Cardiac fibroblast (primary cell): ENCODE data around the gene PRKD3.

Experiments
- DNase-seq, 2 donors: peaks; one replicate each; pipeline versions ENCODE4 v3.0.0 to v3.0.0-alpha.2; 2010; ENCODE audit warnings: low read depth in 2 of 2
- H3K4me3 ChIP-seq, 2 donors: replicated peaks in 1 of 2; 1 replicate in 1 of 2; 2 replicates in 1 of 2; pipeline ENCODE4 v1.5.1; 2011; ENCODE audit warnings: low read depth in 2 of 2, low read length in 2 of 2, mild to moderate bottlenecking in 2 of 2, moderate library complexity in 1 of 2
- TF ChIP-seq, protein P1 (sequence below): IDR thresholded peaks from one replicate; pipeline ENCODE4 v1.5.1; 2011; ENCODE audit warnings: low read depth, mild to moderate bottlenecking, low read length, inconsistent platforms

PRKD3 gene

GRCh38 chr2:37324786-37325624 is at the start of gene PRKD3:
Gene PRKD3, minus strand, starts transcription at chr2:37324833. Its CDS starts 8,309 bp downstream, at chr2:37316524.
- H3K4me3 ChIP-seq, result peak within 1 kb of the TSS; percentile 67 to 82
- peak; percentile 47 to 57 for DNase-seq
- TF ChIP-seq, protein P1, sequence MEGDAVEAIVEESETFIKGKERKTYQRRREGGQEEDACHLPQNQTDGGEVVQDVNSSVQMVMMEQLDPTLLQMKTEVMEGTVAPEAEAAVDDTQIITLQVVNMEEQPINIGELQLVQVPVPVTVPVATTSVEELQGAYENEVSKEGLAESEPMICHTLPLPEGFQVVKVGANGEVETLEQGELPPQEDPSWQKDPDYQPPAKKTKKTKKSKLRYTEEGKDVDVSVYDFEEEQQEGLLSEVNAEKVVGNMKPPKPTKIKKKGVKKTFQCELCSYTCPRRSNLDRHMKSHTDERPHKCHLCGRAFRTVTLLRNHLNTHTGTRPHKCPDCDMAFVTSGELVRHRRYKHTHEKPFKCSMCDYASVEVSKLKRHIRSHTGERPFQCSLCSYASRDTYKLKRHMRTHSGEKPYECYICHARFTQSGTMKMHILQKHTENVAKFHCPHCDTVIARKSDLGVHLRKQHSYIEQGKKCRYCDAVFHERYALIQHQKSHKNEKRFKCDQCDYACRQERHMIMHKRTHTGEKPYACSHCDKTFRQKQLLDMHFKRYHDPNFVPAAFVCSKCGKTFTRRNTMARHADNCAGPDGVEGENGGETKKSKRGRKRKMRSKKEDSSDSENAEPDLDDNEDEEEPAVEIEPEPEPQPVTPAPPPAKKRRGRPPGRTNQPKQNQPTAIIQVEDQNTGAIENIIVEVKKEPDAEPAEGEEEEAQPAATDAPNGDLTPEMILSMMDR, result no peak

- TF ChIP-seq, protein P1, result no peak
- no peak for DNase-seq
- no peak overlapping the region for H3K4me3 ChIP-seq
Measured at GRCh38 chr2:37372000-37372399, 47.4 kb upstream of the PRKD3 start.

GRCh38 chr2:37370666-37371065 is 46.0 kb upstream of the PRKD3 start:
- TF ChIP-seq, protein P1, result no peak
- H3K4me3 ChIP-seq, result no peak overlapping the region
- DNase-seq, result no peak

DNA sequence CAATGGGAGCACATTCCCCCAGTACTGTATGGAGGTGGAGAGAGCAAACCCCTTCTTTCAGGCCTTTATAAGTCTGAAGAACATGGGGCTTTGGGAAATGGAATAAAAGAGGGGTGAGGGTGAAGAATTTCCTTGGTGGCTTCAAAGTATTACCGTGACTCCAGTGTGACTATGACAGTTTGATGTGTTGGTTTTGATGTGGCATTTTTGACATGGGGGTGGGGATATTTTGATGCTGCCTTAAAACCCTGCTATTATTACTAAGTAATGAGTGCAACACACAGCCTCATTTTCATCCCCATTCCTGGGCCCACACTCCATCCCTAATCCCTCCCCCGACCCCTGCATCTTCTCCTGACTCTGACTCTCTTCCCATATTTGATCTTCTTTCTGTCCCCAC is 43.4 kb upstream of the PRKD3 start:
- H3K4me3 ChIP-seq, result no peak overlapping the region
- DNase-seq, result no peak
- TF ChIP-seq, protein P1, result no peak

- DNase-seq, result no peak
- no peak overlapping the region for H3K4me3 ChIP-seq
- TF ChIP-seq, protein P1, result no peak
Measured at GRCh38 chr2:37367310-37367709, 42.7 kb upstream of the PRKD3 start.

- TF ChIP-seq, protein P1, result no peak
- H3K4me3 ChIP-seq, result no peak overlapping the region
- no peak for DNase-seq
Measured at GRCh38 chr2:37366773-37367172, 42.1 kb upstream of the PRKD3 start.
